MM.1S (cell line): ENCODE data around the gene AJUBA.

ENCODE experiments used
- DNase-seq: peaks from one replicate; pipeline ENCODE4 v3.0.0-alpha.2; 2015
- H2AFZ ChIP-seq: fragments of 300-600 bp; sonication (generic); 2 replicates; pipeline ENCODE4 v1.6.0; 2016; ENCODE audit warnings: antibody characterized with exemption, low read length
- H3F3A ChIP-seq: fragments of 300-600 bp; sonication (generic); 2 replicates; pipeline ENCODE4 v1.6.1; 2016; ENCODE audit warnings: mild to moderate bottlenecking, antibody characterized with exemption, low read length, moderate library complexity, mixed read lengths; ENCODE audit not compliant: insufficient read depth
- H3K27ac ChIP-seq: fragments of 300-600 bp; sonication (generic); 2 replicates; pipeline ENCODE4 v1.5.1; 2016; ENCODE audit warnings: mild to moderate bottlenecking, low read length
- H3K27me3 ChIP-seq: fragments of 300-600 bp; sonication (generic); replicated peaks from 2 replicates; pipeline ENCODE4 v1.6.0; 2016; ENCODE audit warnings: low read length; ENCODE audit not compliant: insufficient read depth
- H3K36me3 ChIP-seq: fragments of 300-600 bp; sonication (generic); replicated peaks from 2 replicates; pipeline ENCODE4 v1.6.1; 2016; ENCODE audit warnings: mild to moderate bottlenecking, low read length, mixed read lengths; ENCODE audit not compliant: insufficient read depth
- H3K4me1 ChIP-seq: fragments of 300-600 bp; sonication (generic); 2 replicates; pipeline ENCODE4 v1.6.1; 2016; ENCODE audit warnings: low read length, mixed read lengths
- H3K4me2 ChIP-seq: fragments of 300-600 bp; sonication (generic); 2 replicates; pipeline ENCODE4 v1.6.0; 2016; ENCODE audit warnings: low read depth, low read length
- H3K4me3 ChIP-seq: fragments of 300-600 bp; sonication (generic); 2 replicates; pipeline ENCODE4 v1.5.1; 2016; ENCODE audit warnings: low read length, mixed read lengths
- H3K79me2 ChIP-seq: fragments of 300-600 bp; sonication (generic); 2 replicates; pipeline ENCODE4 v1.6.1; 2016; ENCODE audit warnings: mixed run types, low read length, mixed read lengths
- H3K9ac ChIP-seq: fragments of 300-600 bp; sonication (generic); 2 replicates; pipeline ENCODE4 v1.6.1; 2016; ENCODE audit warnings: low read length, mixed read lengths
- H3K9me2 ChIP-seq: fragments of 300-600 bp; sonication (generic); replicated peaks from 2 replicates; pipeline ENCODE4 v1.6.1; 2016; ENCODE audit warnings: mild to moderate bottlenecking, low read length, mixed read lengths; ENCODE audit not compliant: insufficient read depth
- H3K9me3 ChIP-seq: fragments of 300-600 bp; sonication (generic); replicated peaks from 2 replicates; pipeline ENCODE4 v1.6.1; 2016; ENCODE audit warnings: mild to moderate bottlenecking, low read length, mixed read lengths; ENCODE audit not compliant: insufficient read depth
- H4K20me1 ChIP-seq: fragments of 300-600 bp; sonication (generic); 2 replicates; pipeline ENCODE4 v1.6.1; 2016; ENCODE audit warnings: mild to moderate bottlenecking, low read length, moderate library complexity, mixed read lengths; ENCODE audit not compliant: insufficient read depth
- CTCF ChIP-seq: fragments of 300-600 bp; sonication (generic); IDR thresholded peaks from 2 replicates; pipeline ENCODE4 v1.5.1; 2016; ENCODE audit warnings: antibody characterized with exemption, low read length, mixed read lengths
- EZH2 ChIP-seq: fragments of 300-600 bp; sonication (generic); optimal IDR thresholded peaks from 2 replicates; pipeline ENCODE3; 2017; ENCODE audit warnings: low read depth, mild to moderate bottlenecking, antibody characterized with exemption, low read length, mixed read lengths
- EZH2phosphoT487 ChIP-seq: fragments of 300-600 bp; sonication (generic); IDR thresholded peaks from 2 replicates; pipeline ENCODE4 v1.6.1; 2018; ENCODE audit warnings: antibody characterized with exemption, low read length

The AJUBA gene

GRCh38 chr14:22922294-22922693 lies 60.1 kb downstream of the AJUBA start:
- H3K9me3 ChIP-seq: no peaks in the 10 kb centered on the region
- H3K4me1 ChIP-seq: peaks cover 12% of the 10 kb centered on the region; the same call in 1 of the 2 replicates
- DNase-seq: no peak
- no peaks in the 10 kb centered on the region for H3K9me2 ChIP-seq
- H3K4me2 ChIP-seq: no peak overlapping the region
- H3F3A ChIP-seq: 0 out of 2 replicates have a peak, but pooled peaks cover 6% of the 10 kb centered on the region
- no peaks in the 10 kb centered on the region for H3K36me3 ChIP-seq
- H3K9ac ChIP-seq: no peak overlapping the region
- H3K79me2 ChIP-seq: peaks cover 14% of the 10 kb centered on the region
- H4K20me1 ChIP-seq: no peaks in the 10 kb centered on the region
- no peak overlapping the region for H3K4me3 ChIP-seq
- TF ChIP-seq CTCF: no peak
- no peak for TF ChIP-seq EZH2phosphoT487
- no peak for TF ChIP-seq EZH2
- H3K27me3 ChIP-seq: no peaks in the 10 kb centered on the region
- H3K27ac ChIP-seq: no peak overlapping the region
- no peak overlapping the region for H2AFZ ChIP-seq
